IPS-15b (cell line): ENCODE data around the gene SSBP3.
A peak's percentile ranks its signal among the peaks of the same experiment; 100 is the strongest.

ENCODE experiments used
- H3K27me3 ChIP-seq: one replicate; pipeline ENCODE4 v1.6.1; 2013; ENCODE audit warnings: low read length; ENCODE audit not compliant: control insufficient read depth, insufficient read depth
- H3K36me3 ChIP-seq: one replicate; pipeline ENCODE4 v1.6.1; 2013; ENCODE audit warnings: low read length; ENCODE audit not compliant: control insufficient read depth, insufficient read depth
- H3K4me1 ChIP-seq: one replicate; pipeline ENCODE4 v1.6.1; 2013; ENCODE audit warnings: mild to moderate bottlenecking, low read length; ENCODE audit not compliant: control insufficient read depth, insufficient read depth
- H3K4me3 ChIP-seq: one replicate; pipeline ENCODE4 v1.5.1; 2013; ENCODE audit warnings: low read depth, low read length
- H3K9ac ChIP-seq: one replicate; pipeline ENCODE4 v1.6.1; 2013; ENCODE audit warnings: low read depth, mild to moderate bottlenecking, low read length
- H3K9me3 ChIP-seq: one replicate; pipeline ENCODE4 v1.6.1; 2013; ENCODE audit warnings: mild to moderate bottlenecking, low read length; ENCODE audit not compliant: control insufficient read depth, insufficient read depth

Gene SSBP3

GRCh38 chr1:54318246-54318814 lies 87.9 kb downstream of the SSBP3 start:
- Histone ChIP-seq H3K4me1 (peaks cover 21% of the 10 kb centered on the region), H3K9ac (no peak overlapping the region), H3K4me3 (no peak overlapping the region), H3K27me3 (no peaks in the 10 kb centered on the region), H3K9me3 (no peaks in the 10 kb centered on the region), H3K36me3 (peaks cover 7% of the 10 kb centered on the region)

GRCh38 chr1:54317084-54317483 lies 89.1 kb downstream of the SSBP3 start:
- Histone ChIP-seq H3K4me1 (peaks cover 18% of the 10 kb centered on the region), H3K36me3 (peaks cover 5% of the 10 kb centered on the region), H3K27me3 (no peaks in the 10 kb centered on the region), H3K9ac (no peak overlapping the region), H3K9me3 (no peaks in the 10 kb centered on the region), H3K4me3 (no peak overlapping the region)

GRCh38 chr1:54315099-54315498 lies 91.1 kb downstream of the SSBP3 start:
- no peaks in the 10 kb centered on the region for H3K27me3 ChIP-seq
- H3K9me3 ChIP-seq, result no peaks in the 10 kb centered on the region
- H3K4me3 ChIP-seq, result no peak overlapping the region
- H3K4me1 ChIP-seq, result peaks cover 26% of the 10 kb centered on the region
- no peak overlapping the region for H3K9ac ChIP-seq
- H3K36me3 ChIP-seq, result peaks cover 5% of the 10 kb centered on the region

- Histone ChIP-seq H3K9ac (no peak overlapping the region), H3K4me3 (no peak overlapping the region), H3K36me3 (peaks cover 5% of the 10 kb centered on the region), H3K9me3 (no peaks in the 10 kb centered on the region), H3K27me3 (no peaks in the 10 kb centered on the region), H3K4me1 (peaks cover 30% of the 10 kb centered on the region)
These were observed 91.5 kb downstream of the SSBP3 start for GRCh38 chr1:54314696-54315095.

- Histone ChIP-seq H3K27me3 (no peaks in the 10 kb centered on the region), H3K9me3 (no peaks in the 10 kb centered on the region), H3K9ac (no peak overlapping the region), H3K36me3 (peaks cover 5% of the 10 kb centered on the region), H3K4me1 (peaks cover 42% of the 10 kb centered on the region), H3K4me3 (no peak overlapping the region)
These were observed 93.3 kb downstream of the SSBP3 start for GRCh38 chr1:54312796-54313316.

- Histone ChIP-seq H3K4me1 (peaks cover 42% of the 10 kb centered on the region), H3K4me3 (no peak overlapping the region), H3K9me3 (no peaks in the 10 kb centered on the region), H3K9ac (no peak overlapping the region), H3K27me3 (no peaks in the 10 kb centered on the region), H3K36me3 (peaks cover 5% of the 10 kb centered on the region)
These were observed 94.7 kb downstream of the SSBP3 start for GRCh38 chr1:54311506-54311905.

- H3K4me1 ChIP-seq, result peaks cover 43% of the 10 kb centered on the region
- peak overlapping the region; percentile 5 for H3K9ac ChIP-seq
- peak overlapping the region; percentile 13 for H3K4me3 ChIP-seq
- no peaks in the 10 kb centered on the region for H3K27me3 ChIP-seq
- no peaks in the 10 kb centered on the region for H3K9me3 ChIP-seq
- peaks cover 5% of the 10 kb centered on the region for H3K36me3 ChIP-seq
These were observed 95.5 kb downstream of the SSBP3 start for GRCh38 chr1:54310439-54311328.

- peak overlapping the region; percentile 49 for H3K9ac ChIP-seq
- H3K4me3 ChIP-seq, result peak overlapping the region; percentile 16
- H3K27me3 ChIP-seq, result no peaks in the 10 kb centered on the region
- no peaks in the 10 kb centered on the region for H3K9me3 ChIP-seq
- peaks cover 40% of the 10 kb centered on the region for H3K4me1 ChIP-seq
- peaks cover 5% of the 10 kb centered on the region for H3K36me3 ChIP-seq
These were observed 96.4 kb downstream of the SSBP3 start for GRCh38 chr1:54309631-54310366.

GRCh38 chr1:54307305-54307704 lies 98.9 kb downstream of the SSBP3 start:
- Histone ChIP-seq H3K36me3 (no peaks in the 10 kb centered on the region), H3K4me1 (peaks cover 33% of the 10 kb centered on the region), H3K9me3 (no peaks in the 10 kb centered on the region), H3K4me3 (no peak overlapping the region), H3K27me3 (no peaks in the 10 kb centered on the region), H3K9ac (no peak overlapping the region)

GRCh38 chr1:54305906-54306514 lies 100.2 kb downstream of the SSBP3 start:
- H3K9ac ChIP-seq, result no peak overlapping the region
- H3K4me3 ChIP-seq, result no peak overlapping the region
- no peaks in the 10 kb centered on the region for H3K9me3 ChIP-seq
- H3K36me3 ChIP-seq, result no peaks in the 10 kb centered on the region
- H3K27me3 ChIP-seq, result no peaks in the 10 kb centered on the region
- peaks cover 25% of the 10 kb centered on the region for H3K4me1 ChIP-seq

- H3K4me1 ChIP-seq, result peaks cover 15% of the 10 kb centered on the region
- H3K9ac ChIP-seq, result no peak overlapping the region
These were observed 101.7 kb downstream of the SSBP3 start for GRCh38 chr1:54304518-54304917.

More at GRCh38 chr1:54304518-54304917, 101.7 kb downstream of the SSBP3 start:
- Histone ChIP-seq H3K4me3 (no peak overlapping the region), H3K27me3 (no peaks in the 10 kb centered on the region), H3K9me3 (no peaks in the 10 kb centered on the region), H3K36me3 (no peaks in the 10 kb centered on the region)
